ENCODE measurements around the gene HSD3B2.

DNA sequence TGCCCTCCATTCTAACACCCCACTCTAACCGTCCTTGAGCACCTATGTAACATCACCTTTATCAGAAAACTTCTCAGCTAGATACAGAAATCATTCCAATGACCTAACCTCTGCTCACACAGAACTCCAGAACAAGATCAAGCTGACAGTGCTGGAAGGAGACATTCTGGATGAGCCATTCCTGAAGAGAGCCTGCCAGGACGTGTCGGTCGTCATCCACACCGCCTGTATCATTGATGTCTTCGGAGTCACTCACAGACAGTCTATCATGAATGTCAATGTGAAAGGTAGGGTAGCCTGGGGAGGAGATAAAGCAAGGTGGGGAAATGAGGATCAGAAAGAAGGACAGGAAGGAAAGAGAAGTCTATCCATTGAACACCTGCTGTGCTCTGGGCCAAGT lies 27.8 kb downstream of the HSD3B2 start:
- TF ChIP-seq RELA (CRISPR knock-in tag; IDR thresholded peaks at IDR 0.05) (no peak), SMARCC2 (IDR thresholded peaks at IDR 0.05) (no peak), HES4 (CRISPR knock-in tag; IDR thresholded peaks at IDR 0.05; ENCODE audit: borderline replicate concordance) (no peak), FOSL2 (CRISPR knock-in tag; IDR thresholded peaks at IDR 0.05) (no peak), XRCC5 (optimal IDR thresholded peaks at IDR 0.05; ENCODE audit: low read length) (no peak), AKAP8 (CRISPR knock-in tag; IDR thresholded peaks at IDR 0.05) (no peak), NFKB2 (CRISPR knock-in tag; IDR thresholded peaks at IDR 0.05; ENCODE audit: borderline replicate concordance) (no peak), RAD21 (CRISPR knock-in tag; IDR thresholded peaks at IDR 0.05) (no peak), ZNF768 (CRISPR knock-in tag; IDR thresholded peaks at IDR 0.05) (no peak)
- TF ChIP-seq, protein P1, sequence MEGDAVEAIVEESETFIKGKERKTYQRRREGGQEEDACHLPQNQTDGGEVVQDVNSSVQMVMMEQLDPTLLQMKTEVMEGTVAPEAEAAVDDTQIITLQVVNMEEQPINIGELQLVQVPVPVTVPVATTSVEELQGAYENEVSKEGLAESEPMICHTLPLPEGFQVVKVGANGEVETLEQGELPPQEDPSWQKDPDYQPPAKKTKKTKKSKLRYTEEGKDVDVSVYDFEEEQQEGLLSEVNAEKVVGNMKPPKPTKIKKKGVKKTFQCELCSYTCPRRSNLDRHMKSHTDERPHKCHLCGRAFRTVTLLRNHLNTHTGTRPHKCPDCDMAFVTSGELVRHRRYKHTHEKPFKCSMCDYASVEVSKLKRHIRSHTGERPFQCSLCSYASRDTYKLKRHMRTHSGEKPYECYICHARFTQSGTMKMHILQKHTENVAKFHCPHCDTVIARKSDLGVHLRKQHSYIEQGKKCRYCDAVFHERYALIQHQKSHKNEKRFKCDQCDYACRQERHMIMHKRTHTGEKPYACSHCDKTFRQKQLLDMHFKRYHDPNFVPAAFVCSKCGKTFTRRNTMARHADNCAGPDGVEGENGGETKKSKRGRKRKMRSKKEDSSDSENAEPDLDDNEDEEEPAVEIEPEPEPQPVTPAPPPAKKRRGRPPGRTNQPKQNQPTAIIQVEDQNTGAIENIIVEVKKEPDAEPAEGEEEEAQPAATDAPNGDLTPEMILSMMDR (CRISPR knock-in tag; IDR thresholded peaks at IDR 0.05) = no peak
- TF ChIP-seq, protein P2, sequence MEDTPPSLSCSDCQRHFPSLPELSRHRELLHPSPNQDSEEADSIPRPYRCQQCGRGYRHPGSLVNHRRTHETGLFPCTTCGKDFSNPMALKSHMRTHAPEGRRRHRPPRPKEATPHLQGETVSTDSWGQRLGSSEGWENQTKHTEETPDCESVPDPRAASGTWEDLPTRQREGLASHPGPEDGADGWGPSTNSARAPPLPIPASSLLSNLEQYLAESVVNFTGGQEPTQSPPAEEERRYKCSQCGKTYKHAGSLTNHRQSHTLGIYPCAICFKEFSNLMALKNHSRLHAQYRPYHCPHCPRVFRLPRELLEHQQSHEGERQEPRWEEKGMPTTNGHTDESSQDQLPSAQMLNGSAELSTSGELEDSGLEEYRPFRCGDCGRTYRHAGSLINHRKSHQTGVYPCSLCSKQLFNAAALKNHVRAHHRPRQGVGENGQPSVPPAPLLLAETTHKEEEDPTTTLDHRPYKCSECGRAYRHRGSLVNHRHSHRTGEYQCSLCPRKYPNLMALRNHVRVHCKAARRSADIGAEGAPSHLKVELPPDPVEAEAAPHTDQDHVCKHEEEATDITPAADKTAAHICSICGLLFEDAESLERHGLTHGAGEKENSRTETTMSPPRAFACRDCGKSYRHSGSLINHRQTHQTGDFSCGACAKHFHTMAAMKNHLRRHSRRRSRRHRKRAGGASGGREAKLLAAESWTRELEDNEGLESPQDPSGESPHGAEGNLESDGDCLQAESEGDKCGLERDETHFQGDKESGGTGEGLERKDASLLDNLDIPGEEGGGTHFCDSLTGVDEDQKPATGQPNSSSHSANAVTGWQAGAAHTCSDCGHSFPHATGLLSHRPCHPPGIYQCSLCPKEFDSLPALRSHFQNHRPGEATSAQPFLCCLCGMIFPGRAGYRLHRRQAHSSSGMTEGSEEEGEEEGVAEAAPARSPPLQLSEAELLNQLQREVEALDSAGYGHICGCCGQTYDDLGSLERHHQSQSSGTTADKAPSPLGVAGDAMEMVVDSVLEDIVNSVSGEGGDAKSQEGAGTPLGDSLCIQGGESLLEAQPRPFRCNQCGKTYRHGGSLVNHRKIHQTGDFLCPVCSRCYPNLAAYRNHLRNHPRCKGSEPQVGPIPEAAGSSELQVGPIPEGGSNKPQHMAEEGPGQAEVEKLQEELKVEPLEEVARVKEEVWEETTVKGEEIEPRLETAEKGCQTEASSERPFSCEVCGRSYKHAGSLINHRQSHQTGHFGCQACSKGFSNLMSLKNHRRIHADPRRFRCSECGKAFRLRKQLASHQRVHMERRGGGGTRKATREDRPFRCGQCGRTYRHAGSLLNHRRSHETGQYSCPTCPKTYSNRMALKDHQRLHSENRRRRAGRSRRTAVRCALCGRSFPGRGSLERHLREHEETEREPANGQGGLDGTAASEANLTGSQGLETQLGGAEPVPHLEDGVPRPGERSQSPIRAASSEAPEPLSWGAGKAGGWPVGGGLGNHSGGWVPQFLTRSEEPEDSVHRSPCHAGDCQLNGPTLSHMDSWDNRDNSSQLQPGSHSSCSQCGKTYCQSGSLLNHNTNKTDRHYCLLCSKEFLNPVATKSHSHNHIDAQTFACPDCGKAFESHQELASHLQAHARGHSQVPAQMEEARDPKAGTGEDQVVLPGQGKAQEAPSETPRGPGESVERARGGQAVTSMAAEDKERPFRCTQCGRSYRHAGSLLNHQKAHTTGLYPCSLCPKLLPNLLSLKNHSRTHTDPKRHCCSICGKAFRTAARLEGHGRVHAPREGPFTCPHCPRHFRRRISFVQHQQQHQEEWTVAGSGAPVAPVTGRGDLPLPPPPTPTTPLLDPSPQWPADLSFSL (CRISPR knock-in tag; IDR thresholded peaks at IDR 0.05) = no peak
- TF ChIP-seq, protein P3, sequence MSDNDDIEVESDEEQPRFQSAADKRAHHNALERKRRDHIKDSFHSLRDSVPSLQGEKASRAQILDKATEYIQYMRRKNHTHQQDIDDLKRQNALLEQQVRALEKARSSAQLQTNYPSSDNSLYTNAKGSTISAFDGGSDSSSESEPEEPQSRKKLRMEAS (IDR thresholded peaks at IDR 0.05) = no peak
- TF ChIP-seq, protein P4, sequence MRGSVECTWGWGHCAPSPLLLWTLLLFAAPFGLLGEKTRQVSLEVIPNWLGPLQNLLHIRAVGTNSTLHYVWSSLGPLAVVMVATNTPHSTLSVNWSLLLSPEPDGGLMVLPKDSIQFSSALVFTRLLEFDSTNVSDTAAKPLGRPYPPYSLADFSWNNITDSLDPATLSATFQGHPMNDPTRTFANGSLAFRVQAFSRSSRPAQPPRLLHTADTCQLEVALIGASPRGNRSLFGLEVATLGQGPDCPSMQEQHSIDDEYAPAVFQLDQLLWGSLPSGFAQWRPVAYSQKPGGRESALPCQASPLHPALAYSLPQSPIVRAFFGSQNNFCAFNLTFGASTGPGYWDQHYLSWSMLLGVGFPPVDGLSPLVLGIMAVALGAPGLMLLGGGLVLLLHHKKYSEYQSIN (CRISPR knock-in tag; IDR thresholded peaks at IDR 0.05; ENCODE audit: borderline replicate concordance) = no peak
- TF ChIP-seq, protein P5, sequence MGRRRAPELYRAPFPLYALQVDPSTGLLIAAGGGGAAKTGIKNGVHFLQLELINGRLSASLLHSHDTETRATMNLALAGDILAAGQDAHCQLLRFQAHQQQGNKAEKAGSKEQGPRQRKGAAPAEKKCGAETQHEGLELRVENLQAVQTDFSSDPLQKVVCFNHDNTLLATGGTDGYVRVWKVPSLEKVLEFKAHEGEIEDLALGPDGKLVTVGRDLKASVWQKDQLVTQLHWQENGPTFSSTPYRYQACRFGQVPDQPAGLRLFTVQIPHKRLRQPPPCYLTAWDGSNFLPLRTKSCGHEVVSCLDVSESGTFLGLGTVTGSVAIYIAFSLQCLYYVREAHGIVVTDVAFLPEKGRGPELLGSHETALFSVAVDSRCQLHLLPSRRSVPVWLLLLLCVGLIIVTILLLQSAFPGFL (CRISPR knock-in tag; IDR thresholded peaks at IDR 0.05) = no peak

Measured in HepG2 (cell line).